TTC549 (cell line): Measurements from ENCODE around the gene PIP5K1C.

Experiments
- FAIRE-seq: peaks from 2 replicates; lab custom pipeline; 2012; peaks lifted over from hg19 to GRCh38; lab: Jason Lieb, UNC

The PIP5K1C gene, protein sequence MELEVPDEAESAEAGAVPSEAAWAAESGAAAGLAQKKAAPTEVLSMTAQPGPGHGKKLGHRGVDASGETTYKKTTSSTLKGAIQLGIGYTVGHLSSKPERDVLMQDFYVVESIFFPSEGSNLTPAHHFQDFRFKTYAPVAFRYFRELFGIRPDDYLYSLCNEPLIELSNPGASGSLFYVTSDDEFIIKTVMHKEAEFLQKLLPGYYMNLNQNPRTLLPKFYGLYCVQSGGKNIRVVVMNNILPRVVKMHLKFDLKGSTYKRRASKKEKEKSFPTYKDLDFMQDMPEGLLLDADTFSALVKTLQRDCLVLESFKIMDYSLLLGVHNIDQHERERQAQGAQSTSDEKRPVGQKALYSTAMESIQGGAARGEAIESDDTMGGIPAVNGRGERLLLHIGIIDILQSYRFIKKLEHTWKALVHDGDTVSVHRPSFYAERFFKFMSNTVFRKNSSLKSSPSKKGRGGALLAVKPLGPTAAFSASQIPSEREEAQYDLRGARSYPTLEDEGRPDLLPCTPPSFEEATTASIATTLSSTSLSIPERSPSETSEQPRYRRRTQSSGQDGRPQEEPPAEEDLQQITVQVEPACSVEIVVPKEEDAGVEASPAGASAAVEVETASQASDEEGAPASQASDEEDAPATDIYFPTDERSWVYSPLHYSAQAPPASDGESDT

DNA sequence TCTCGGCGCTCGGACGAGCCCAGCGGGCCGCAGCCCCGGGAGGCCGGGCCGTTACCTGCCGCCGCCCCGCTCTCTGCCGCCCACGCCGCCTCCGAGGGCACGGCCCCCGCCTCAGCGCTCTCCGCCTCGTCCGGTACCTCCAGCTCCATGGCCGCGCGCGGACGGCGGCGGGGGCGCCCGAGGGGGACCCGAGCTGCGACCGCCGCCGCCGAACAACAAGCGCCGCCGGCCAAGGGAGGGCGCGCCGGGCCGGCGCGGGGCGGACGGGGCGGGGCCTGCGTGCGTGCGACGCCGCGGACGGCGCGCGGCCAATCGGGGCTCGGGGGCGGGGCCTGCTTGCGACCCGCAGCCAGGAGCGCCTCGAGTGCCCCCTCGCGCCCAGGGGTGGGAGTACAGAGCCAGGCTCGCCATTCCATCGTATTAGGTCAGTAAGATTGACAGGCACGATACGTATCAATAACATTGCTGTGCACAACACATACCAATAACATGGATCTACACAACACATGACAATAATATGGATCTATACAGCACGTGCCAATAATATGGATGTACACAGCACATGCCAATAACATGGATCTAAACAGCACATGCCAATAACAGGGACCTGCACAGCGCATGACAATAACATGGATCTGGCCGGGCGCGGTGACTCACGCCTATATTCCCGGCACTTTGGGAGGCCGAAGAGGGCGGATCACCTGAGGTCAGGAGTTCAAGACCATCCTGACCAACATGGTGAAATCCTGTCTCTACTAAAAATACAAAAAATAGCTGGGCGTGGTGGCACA, at the start of gene PIP5K1C:
Gene PIP5K1C, minus strand, starts transcription at position 227 of the 791 bp plus-strand sequence. Its CDS starts 78 bp downstream, at position 149.
- no peak for FAIRE-seq

DNA sequence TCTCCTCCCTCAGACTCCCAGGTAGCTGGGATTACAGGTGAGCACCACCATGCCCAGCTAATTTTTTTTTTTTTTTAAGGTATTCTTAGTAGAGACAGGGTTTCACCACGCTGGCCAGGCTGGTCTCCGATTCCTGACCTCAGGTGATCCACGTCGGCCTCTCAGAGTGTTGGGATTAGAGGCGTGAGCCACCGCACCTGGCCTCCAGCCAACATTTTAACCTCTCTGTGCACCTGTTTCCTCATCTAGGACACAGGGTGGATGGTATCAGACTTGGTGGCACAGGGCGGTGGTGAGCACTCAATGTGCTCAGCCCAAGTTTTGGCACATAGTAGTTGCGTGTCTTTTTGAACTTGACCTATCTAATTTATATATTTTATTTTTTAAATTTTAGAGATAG, 48.7 kb upstream of the PIP5K1C start:
- FAIRE-seq = no peak

DNA sequence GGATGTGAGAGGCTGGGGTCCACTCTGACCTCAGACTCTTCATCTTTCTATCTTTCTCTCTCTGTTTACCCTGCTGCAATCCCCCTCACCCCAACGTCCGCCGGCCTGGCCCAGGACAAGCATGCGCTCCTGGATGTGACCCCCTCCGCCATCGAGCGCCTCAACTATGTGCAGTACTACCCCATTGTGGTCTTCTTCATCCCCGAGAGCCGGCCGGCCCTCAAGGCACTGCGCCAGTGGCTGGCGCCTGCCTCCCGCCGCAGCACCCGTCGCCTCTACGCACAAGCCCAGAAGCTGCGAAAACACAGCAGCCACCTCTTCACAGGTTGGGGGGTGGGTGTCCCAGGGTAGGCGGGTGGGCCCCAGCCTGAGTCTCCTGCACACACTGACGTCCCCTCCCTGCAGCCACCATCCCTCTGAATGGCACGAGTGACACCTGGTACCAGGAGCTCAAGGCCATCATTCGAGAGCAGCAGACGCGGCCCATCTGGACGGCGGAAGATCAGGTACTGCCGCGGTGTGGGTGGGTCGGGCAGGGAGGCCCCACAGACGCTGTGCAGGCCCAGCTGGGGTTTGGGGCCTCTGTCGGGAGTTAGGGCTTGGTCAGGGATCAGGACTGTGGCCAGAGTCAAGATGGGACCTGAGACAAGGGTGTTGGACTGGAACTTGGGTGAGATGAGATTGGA, 46.2 kb upstream of the PIP5K1C start:
- no peak for FAIRE-seq

DNA sequence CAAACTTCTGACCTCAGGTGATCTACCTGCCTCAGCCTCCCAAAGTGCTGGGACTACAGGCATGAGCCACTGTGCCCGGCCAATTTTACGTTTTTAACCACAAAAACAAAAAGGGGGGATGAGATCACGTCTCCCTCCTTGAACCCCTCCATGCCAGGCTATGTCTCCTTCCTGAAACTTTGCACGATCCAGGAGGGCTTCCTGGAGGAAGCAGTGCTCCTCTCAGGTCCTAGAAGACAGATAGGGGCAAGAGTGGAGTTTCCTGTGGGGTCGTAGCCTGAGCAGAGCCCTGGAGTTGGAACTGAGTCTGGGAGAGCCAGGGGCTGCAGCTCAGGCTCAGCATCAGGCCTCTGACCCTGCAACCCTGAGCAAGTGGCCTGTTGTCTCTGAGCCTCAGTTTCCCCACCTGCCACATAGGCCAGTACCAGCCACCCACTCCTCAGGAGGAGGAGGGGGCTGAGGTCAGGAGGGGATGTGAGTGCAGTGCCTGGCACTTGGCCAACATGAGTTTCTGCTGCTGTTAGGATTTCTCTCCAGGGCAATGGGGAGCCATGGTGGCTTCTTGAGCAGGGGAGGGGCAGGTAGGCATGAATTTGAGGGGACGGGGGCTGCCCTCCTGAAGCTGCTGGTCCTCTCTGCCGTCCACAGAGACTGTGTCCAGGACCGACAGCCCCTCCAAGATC, 45.2 kb upstream of the PIP5K1C start:
- FAIRE-seq = no peak

DNA sequence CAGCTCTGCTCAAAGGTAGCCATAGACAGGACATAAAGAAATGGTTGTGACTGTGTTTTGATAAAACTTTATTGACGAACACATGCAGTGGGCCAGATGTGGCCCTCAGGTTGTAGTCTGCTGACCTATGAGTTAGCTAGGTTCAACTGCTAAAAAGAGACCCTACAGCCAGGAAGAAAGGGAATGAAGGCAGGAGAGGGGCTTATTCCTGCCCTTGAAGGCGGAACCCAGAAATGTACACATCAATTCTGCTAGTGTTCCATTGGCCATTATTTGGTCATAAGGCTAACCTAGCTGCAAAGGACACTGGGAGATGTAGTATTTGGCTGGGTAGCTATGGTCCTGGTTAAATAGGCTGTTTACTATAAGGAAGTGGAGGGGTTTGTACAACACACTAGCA, 43.2 kb upstream of the PIP5K1C start:
- FAIRE-seq = peak; percentile 48

DNA sequence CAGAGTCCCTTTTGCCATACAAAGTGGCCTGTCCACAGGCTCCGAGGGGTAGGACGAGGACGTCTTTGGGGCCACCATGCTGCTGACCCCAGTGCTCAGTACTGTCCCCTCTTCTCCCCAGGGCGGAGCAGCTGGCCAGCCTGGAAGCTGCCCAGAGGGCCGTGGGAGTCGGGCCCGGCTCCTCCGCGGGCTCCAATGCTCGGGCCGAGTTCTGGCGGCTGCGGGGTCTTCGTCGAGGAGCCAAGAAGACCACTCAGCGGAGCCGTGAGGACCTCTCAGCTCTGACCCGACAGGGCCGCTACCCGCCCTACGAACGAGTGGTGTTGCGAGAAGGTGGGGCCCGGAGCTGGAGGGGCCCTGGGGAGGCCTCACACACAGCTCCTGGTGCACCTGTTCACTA, 40.2 kb upstream of the PIP5K1C start:
- FAIRE-seq = no peak

DNA sequence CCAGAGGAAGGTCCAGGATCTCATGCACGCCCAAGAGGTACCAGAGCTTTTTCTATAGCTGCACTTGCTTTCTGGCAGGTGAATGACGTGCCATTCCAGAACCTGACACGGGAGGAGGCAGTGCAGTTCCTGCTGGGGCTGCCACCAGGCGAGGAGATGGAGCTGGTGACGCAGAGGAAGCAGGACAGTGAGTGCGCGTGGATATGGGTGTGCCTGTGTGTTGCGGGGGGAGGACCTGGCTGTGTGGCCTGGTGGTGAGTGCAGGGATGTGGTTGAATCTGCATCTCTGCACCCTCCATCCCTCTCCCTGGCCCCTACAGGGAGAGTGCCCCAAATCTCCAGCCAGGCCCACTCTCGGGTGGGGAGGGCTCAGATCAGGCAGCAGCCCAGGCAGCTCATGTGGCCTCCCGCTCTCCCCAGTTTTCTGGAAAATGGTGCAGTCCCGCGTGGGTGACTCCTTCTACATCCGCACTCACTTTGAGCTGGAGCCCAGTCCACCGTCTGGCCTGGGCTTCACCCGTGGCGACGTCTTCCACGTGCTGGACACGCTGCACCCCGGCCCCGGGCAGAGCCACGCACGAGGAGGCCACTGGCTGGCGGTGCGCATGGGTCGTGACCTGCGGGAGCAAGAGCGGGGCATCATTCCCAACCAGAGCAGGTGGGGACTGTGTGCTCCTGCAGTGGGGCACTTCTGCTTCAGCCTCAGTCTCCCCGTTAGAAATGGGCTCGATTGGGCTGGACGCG, 38.4 kb upstream of the PIP5K1C start:
- no peak for FAIRE-seq

DNA sequence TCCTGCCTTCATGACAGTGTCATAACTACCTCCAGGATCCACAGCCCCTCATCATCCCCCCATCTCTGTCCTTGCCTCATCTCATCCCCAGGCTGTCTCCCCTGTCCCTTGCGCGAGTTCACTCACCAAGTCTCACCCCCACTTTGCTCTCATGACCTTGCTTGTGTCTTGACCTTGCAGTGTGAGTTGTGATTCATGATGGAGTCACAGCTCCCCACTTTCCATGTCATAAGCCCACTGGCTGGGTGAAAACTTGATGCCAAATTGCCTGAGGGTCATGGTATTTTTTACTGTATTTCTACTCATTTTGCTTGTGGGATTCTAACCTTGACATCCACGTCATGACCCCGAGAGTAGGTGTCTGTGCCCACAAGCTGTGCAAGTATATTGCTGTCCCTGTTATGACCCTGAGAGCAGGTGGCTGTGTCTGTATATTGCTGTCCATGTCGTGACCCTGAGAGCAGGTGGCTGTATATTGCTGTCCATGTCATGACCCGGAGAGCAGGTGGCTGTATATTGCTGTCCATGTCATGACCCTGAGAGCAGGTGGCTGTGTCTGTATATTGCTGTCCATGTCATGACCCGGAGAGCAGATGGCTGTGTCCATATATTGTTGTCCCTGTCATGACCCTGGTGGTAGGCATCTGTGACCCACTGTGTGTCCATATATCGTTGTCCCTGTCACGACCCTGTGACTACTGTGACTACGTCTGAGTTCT, 37.4 kb upstream of the PIP5K1C start:
- FAIRE-seq = no peak

DNA sequence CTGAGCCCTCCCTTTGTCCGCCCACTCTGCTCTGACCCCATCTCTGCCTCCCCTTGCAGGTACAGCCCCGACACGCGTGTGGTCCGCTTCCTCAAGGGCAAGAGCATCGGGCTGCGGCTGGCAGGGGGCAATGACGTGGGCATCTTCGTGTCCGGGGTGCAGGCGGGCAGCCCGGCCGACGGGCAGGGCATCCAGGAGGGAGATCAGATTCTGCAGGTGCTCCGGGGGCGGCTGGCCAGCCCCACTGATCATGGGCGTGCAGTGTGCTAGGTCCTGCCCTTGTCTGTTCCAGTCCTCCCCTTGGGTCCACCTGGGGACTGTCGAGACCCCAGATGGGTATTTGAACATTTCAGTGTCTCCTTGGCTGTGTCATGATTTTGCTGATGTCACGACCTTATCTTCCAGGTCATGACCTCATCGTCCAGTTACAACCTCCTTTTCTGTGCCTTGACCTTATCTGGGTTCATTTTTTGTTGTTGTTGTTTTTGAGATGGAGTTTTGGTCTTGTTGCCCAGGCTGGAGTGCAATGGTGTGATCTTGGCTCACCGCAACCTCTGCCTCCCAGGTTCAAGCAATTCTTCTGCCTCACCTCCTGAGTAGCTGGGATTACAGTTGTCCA, 35.9 kb upstream of the PIP5K1C start:
- no peak for FAIRE-seq

DNA sequence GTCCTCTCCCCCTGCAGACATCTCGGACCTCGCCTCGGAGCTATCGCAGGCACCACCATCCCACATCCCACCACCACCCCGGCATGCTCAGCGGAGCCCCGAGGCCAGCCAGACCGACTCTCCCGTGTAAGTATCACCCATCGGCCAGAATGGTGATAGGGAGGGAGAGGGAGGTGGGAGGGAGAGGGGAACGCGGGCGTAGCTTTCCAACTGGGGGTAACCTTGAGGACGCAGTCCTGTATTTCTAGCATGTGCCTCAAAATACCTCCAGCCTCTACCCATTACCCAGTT, 34.0 kb upstream of the PIP5K1C start:
- no peak for FAIRE-seq

DNA sequence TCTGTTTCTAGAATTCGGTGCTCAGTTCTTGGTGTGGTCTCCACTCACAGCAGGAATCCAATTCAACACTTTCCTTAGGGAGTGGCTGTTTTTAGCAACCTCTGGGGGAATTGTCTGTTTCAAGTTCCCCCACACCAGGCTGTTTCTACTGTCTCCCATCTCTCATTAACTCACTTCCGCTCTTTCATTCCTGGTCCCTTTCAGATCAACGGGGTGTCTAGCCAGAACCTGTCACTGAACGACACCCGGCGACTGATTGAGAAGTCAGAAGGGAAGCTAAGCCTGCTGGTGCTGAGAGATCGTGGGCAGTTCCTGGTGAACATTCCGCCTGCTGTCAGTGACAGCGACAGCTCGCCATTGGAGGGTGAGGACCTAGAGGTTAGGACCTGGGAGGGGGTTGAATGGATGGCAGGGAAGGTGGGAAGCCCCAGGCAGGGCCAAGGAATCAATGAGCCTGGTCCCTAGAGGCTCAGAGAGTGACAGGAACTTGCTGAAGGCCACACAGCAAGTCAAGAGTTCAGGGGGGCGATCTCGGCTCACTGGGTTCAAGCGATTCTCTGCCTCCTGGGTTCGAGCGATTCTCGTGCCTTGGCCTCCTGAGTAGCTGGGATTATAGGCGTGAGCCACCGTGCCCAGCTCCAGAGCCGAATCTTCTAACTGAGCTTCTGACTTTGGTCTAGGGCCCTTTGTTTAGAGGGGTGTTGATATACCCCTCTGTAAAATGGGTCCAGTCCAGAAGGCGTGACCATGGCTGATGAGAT, 33.5 kb upstream of the PIP5K1C start:
- no peak for FAIRE-seq

DNA sequence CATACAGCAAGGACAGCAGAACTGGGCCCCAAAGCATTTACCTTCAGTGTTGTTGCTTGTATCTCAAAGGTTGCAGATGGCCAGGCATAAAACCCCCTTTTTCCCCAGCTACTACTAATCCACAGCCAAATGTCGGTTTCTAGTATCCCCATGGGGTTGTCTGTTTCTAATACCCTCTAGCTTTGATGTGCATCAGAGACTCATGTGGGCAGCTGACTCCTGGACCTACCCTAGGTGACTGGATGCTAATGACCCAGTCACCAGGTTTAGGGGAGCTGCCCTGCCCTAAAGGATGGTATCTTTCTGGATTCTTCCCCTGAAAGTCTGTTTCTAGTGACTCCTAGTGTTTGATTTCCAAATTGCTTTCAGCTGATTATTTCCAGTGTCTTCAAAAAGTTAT, 31.8 kb upstream of the PIP5K1C start:
- FAIRE-seq = no peak

DNA sequence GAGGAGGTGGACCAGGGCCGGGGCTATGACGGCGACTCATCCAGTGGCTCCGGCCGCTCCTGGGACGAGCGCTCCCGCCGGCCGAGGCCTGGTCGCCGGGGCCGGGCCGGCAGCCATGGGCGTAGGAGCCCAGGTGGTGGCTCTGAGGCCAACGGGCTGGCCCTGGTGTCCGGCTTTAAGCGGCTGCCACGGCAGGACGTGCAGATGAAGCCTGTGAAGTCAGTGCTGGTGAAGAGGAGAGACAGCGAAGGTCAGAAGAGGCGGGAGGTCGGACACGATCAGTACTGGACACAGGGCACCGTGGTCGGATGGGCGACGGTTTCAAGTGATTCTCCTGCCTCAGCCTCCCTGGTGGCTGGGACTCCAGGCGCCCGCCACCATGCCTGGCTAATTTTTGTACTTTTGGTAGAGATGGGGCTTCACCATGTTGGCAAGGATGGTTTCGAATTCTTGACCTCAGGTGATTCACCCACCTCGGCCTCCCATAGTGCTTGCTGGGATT, 30.2 kb upstream of the PIP5K1C start:
- FAIRE-seq = no peak

DNA sequence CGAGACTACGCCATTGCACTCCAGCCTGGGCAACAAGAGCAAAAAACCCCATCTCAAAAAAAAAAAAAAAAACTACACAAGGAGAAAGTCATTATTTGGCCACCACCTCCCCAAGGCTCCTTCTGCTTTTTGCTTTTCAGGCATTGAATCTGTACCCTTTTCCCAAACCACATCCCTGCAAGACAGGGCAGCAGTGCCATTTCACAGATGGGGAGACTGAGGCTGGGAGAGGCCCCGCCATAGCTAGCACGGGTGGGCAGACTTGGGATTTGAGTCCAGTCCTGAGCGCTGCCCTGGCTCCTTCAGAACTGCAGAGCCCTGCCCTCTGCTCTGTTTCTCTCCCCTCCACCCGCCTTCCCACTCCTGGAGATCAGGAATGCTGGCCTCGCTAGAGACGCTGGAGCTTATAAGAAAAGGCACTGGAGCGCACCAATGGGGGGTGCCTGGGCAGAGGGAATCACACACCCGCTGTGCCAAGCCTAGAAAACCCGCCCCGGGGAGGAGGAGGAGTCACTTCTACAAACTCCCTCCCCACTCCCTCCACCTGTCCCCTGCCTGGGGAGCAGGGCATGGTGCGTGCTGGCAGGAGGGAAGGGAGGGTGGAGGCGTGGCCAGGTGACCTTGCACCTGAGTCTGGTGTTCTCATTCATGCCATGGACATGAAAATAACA, 25.5 kb upstream of the PIP5K1C start:
- no peak for FAIRE-seq

DNA sequence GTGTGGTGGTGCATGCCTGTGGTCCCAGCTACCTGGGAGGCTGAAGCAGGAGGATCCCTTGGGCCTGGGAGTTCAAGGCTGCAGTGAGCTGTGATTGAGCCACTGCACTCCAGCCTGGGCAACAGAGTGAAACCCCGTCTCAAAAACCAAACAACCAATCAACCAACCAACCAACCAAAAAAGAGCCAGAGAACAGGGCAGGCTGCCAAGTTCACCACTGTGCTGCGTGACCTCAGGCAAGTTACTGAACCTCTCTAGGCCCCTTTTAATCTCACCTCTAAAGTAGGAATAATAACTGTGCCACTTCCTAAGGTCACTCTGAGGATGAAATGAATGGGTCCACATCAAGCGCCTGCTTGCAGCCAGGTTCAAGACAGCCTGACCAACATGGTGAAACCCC, 24.9 kb upstream of the PIP5K1C start:
- no peak for FAIRE-seq

DNA sequence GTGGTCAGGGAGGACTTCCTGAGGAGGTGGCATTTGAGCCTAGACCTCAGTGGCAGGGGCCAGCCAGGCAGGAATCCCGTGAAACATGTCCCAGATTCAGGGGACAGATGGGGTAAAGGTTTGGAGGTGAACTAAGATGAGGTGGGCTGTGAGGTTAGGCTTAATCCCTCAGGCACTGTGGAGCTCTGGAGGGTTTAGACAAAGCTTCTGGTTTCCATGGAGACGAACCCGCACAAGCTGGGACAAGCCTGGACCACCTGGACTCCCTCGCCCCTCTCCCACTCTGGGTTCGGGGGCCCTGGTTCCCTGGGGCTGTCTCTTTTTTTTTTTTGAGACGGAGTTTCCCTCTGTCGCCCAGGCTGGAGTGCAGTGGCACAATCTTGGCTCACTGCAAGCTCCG, 23.6 kb upstream of the PIP5K1C start:
- no peak for FAIRE-seq

DNA sequence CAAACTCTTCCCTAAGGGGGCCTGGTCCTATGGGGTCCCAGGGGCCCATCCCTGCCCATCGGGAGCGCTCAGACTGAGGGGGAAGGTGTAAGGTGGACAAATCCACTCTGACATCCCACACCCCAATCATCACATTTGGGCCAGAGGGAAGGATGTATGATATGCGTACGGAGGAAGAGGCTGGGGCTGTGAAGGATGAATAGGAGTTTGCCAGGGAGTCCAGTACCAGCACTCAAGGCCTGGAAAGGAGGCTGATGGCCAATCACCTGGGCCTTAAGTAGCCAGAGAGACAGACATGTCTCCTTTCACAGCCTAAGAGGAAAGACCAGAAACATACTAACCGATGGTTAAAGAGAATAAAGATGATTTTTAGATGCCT, 22.8 kb upstream of the PIP5K1C start:
- FAIRE-seq = no peak

DNA sequence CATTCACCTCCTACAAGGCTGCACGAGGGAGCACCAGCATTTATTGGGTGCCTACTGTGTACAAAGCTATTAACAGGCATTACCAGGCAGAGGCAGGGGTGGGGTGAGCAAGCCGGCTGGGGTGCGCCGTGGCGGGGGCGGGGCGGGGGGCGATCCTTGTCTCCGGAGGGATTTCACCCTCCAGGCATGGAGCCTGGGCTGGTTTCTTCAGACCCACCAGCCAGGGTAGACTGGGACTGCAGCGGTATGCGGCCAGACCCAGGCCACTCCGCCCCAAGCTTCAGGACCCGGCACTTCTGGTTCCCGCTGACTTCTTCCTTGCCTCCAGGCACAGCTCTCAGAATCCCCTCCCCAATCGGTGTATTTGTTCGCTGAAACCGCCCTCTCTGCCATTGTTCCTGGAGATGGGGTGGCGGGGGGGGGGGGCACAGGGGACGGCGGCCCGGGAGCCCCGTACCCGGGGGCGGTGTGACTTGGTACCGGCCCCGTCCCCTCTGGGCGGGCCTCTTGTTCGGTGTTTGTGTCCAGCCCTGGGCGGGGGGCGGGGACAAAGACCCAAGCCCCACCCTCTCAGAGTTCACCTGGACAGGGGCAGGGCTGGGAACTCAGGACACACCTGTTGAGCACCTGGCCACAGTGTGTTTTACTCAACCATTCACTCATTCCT, 22.3 kb upstream of the PIP5K1C start:
- no peak for FAIRE-seq
